BE2C (cell line): Measurements from ENCODE around the gene HSD17B12.

Source experiments
- DNase-seq: peaks from one replicate; pipeline ENCODE4 v3.0.0-alpha.2; 2020
- H3K27me3 ChIP-seq: fragments of 250-450 bp; sonication (Bioruptor Pico); 2 replicates; pipeline ENCODE4 v1.5.1; 2020; ENCODE audit warnings: mild to moderate bottlenecking
- H3K36me3 ChIP-seq: fragments of 250-450 bp; sonication (Bioruptor Pico); 2 replicates; pipeline ENCODE4 v1.5.1; 2020; ENCODE audit warnings: mild to moderate bottlenecking
- H3K4me1 ChIP-seq: fragments of 250-450 bp; sonication (Bioruptor Pico); 2 replicates; pipeline ENCODE4 v1.5.1; 2020
- H3K4me3 ChIP-seq: 2 replicates; pipeline ENCODE4 v1.5.1; 2011; ENCODE audit warnings: low read depth, low read length
- H3K9me3 ChIP-seq: fragments of 250-450 bp; sonication (Bioruptor Pico); 2 replicates; pipeline ENCODE4 v1.5.1; 2020
- CTCF ChIP-seq: IDR thresholded peaks from 2 replicates; pipeline ENCODE4 v1.5.1; 2012; ENCODE audit warnings: mild to moderate bottlenecking, low read depth, low read length

Gene HSD17B12

GRCh38 chr11:43835104-43835503, 154.6 kb downstream of the HSD17B12 start:
- no peaks in the 10 kb centered on the region for H3K36me3 ChIP-seq
- H3K27me3 ChIP-seq: no peaks in the 10 kb centered on the region
- H3K4me3 ChIP-seq: no peak overlapping the region
- no peaks in the 10 kb centered on the region for H3K9me3 ChIP-seq
- peak; percentile 15 for DNase-seq
- TF ChIP-seq CTCF: no peak
- H3K4me1 ChIP-seq: peaks cover 19% of the 10 kb centered on the region

- Histone ChIP-seq H3K36me3 (no peaks in the 10 kb centered on the region), H3K4me1 (peaks cover 19% of the 10 kb centered on the region), H3K9me3 (no peaks in the 10 kb centered on the region), H3K4me3 (no peak overlapping the region), H3K27me3 (no peaks in the 10 kb centered on the region)
- no peak for DNase-seq
- TF ChIP-seq CTCF: no peak
Measured at GRCh38 chr11:43837879-43838278, 157.3 kb downstream of the HSD17B12 start.

- Histone ChIP-seq H3K4me3 (no peak overlapping the region), H3K36me3 (no peaks in the 10 kb centered on the region), H3K9me3 (no peaks in the 10 kb centered on the region), H3K4me1 (peaks cover 8% of the 10 kb centered on the region), H3K27me3 (no peaks in the 10 kb centered on the region)
- no peak for DNase-seq
- TF ChIP-seq CTCF: no peak
Measured at GRCh38 chr11:43842021-43842420, 161.5 kb downstream of the HSD17B12 start.

- no peak overlapping the region for H3K4me3 ChIP-seq
- H3K36me3 ChIP-seq: no peaks in the 10 kb centered on the region
- TF ChIP-seq CTCF: no peak
- no peak for DNase-seq
- H3K9me3 ChIP-seq: no peaks in the 10 kb centered on the region
- H3K27me3 ChIP-seq: no peaks in the 10 kb centered on the region
- no peaks in the 10 kb centered on the region for H3K4me1 ChIP-seq
Measured at GRCh38 chr11:43845816-43846215, 165.3 kb downstream of the HSD17B12 start.

- H3K36me3 ChIP-seq: no peaks in the 10 kb centered on the region
- H3K9me3 ChIP-seq: no peaks in the 10 kb centered on the region
- peak; percentile 54 for DNase-seq
- no peaks in the 10 kb centered on the region for H3K4me1 ChIP-seq
- peak; percentile 77 for TF ChIP-seq CTCF
- no peaks in the 10 kb centered on the region for H3K27me3 ChIP-seq
- no peak overlapping the region for H3K4me3 ChIP-seq
Measured at GRCh38 chr11:43852057-43852636, 171.6 kb downstream of the HSD17B12 start.

GRCh38 chr11:43853781-43854180, 173.2 kb downstream of the HSD17B12 start:
- Histone ChIP-seq H3K4me1 (no peaks in the 10 kb centered on the region), H3K9me3 (no peaks in the 10 kb centered on the region), H3K27me3 (no peaks in the 10 kb centered on the region), H3K4me3 (no peak overlapping the region), H3K36me3 (no peaks in the 10 kb centered on the region)
- DNase-seq: no peak
- TF ChIP-seq CTCF: no peak
